ENCODE data around the gene TNNT1.
"Not testable (repeated sequence)": the region's sequence is repeated elsewhere in the genome, so short reads cannot be mapped to it uniquely, and the experiment has no call there.

TNNT1 gene

DNA sequence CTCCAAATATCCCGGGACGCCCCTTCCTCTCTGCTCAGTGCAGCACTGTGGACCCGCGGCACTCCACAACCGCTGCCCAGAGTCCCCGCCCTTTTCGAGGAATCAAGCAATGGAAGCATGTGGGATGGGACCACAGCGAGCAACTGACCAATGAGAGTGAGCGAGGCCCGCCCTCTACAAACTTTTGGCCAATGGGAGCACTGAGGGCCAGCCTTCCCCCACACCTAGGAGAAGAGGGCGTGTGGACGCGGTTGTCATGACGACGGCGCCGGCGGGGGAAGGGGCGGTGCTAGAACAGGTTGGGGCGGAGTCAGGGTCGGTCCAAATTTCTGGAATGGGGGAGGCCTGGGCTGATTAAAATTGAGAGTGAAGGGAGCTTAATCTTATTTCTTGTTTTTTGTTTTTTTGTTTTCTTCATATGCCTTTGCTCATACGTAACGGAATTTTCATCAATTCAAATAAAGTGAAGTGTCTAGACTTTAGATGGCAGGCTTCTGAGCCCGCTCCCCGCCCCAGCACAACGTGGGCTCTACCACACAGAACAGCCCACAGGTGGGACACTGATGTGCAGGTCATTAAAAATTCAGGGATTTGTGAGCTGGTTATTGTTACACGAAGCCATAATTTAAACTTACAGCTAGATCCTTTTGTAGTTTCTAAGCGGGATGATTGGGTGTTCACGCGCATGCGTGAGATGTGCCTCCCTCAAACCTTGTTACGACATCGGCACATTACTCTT is 17.7 kb upstream of the TNNT1 start, which contains the start of gene DNAAF3:
Gene DNAAF3, minus strand, starts transcription at position 84 of the 739 bp plus-strand sequence. CDS start 200 bp downstream, outside the sequence.
- DNase-seq, result no peak

DNA sequence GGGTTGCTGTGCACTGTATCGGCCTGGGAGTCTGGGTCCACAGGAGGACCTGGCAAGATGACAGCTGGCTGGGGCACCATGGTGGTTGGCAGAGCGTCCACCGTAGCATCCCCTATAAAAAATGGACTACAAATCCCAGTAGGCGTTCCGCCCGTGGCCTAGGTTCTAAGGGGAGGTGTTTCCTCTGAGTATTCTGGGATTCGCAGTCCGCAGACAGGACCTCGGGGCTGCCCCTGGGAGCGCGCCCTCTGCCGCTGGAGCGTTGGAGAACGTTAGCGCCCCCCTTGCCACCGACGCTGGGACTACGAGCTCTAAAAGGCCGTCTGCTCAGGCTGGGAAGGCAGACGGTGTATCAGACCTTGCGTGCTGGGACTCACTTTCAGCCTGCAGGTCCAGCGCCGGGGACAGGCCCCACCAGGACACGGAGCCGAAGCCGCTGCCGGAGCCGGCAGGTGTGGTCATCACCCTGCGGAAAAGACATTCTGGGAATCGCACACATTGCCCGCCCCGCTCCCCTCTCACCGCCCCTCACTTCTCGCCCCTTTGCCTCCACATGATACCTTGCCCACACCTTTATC is 17.0 kb upstream of the TNNT1 start:
- DNase-seq, result no peak

DNA sequence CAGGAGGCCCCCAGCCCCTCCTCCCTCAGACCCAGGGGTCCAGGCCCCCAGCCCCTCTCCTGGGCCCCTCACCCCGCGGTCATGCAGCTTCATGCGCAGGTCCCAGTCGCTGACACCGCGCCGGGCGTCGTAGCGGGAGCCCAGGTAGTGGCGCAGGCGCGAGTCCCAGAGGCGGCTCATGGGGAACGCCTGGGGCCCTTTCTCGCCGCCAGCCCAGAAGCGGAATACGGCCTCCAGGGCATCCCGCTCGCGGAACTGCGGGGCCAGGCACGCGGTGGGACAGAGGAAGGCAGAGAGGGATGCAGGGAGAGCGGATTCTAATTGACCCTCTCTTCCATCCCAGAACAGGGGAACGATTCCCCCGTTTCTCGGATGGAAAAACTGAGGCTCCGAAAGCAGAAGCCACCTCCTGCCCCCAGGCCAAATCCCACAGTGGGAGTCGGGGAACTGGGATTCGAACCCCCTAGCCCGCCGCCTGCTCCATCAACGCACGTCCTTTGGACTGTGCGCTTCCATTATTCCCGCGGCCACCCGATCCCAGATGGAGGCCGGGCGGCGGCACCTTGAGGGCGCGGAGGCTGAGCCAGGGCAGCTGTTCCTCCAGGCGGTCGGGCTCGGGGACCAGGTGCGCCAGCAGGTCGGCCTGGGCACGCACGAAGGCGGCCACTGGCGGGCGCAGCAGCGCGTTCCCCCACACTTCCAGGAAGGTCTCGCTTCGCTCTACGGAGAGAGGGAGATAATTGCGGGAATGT is 12.7 kb upstream of the TNNT1 start:
- no peak for DNase-seq

DNA sequence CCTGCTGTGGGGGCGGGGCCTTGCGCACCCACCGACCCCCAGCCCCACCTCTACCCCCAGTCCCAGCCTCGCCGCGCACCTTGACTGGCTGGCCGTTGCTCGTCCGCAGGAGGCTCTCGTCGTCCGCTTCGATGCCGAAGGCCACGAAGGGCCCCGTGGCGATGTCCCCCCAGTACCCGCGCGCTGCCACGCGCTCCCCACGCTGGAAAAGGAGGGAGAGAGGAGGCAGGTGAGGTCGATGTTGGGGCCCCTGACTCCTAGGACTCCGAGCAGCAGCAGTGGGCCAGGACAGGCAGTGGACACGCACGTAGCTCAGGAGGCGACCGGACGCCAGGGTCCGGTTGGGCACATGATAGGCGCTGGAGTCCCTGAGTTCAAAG is 12.0 kb upstream of the TNNT1 start:
- no peak for DNase-seq

DNA sequence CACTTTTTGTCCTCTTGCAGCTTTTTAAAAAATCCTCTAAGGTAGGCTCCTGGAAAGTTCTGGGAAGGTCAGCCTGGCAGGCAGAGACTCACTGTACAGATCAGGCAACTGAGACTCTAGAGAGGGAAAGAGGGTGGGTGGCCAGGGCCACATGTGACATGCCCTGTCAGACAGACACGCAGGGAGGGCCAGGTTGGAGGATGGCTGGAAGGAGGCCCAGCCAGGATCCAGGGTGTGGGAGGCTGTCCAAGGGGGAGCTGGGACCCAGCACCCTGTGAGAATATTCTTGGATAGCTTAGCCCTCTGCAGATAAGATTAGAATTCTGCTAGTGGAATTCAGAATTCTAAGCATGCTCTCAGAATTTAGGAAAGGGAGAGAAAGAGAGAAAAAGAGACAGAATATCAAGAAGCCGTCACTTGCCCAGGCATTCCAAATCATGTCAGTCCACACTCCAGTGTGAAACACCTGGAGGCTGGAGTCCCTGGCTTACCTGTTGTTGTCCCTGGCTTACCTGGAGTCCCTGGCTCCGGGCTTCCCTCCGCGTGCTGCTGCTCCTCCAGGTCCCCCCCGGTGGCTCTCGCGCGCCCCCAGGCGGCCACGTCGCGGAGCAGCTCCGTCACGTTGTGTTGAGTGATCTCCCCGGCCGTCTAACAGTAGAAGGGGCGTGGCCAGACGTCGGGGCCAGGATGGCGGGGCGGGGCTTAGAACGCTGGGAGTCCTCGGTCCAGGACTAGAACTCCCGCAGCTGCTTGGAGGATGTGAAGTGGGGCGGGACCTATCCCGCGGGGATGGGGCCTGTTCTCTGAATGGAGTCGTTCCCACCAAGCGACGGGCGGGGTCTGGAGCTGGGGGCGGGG is 11.4 kb upstream of the TNNT1 start:
- peak; percentile 90 for DNase-seq

DNA sequence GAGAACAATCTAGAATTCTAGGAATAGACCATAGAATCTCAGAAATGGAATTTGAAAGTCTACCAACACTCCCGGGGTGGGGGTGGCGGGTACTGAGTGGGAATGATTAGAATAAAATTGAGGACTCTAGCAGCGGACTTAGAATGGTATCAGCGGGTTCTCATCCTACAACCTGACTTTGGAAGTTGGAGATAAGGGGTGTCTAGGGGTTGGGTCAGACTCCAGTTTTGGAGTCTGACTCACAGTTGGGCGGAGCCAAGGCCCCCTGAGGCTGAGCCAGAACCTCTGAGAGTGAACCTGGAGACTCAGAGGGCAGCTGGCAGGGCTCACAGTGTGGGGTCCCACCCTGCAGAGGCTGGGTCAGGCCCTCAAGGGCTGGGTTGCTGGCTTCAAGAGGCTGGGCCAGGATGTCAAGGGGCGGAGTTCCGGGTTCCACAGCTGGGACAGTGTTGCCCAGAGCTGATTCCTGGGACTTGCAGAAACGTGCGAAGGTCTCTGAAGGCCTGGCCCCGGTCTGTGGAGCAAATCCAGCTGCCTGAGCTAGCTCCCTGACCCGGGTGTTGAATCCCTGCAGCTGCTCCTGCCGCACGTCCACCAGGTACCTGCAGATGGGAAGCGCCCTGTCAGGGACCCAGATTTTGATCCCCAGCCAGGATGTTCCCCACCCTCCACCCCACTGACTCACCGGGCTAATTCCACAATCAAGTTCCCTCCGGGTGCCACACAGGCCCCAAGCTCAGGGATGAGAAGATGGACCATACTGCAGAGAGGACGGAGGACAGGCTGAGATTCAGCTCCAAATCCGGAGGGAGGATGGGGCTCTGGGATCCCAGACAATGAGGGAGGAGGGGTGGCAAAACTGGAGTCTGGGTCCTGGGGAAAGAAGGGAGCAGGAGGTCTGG is 10.1 kb upstream of the TNNT1 start:
- DNase-seq, result no peak

DNA sequence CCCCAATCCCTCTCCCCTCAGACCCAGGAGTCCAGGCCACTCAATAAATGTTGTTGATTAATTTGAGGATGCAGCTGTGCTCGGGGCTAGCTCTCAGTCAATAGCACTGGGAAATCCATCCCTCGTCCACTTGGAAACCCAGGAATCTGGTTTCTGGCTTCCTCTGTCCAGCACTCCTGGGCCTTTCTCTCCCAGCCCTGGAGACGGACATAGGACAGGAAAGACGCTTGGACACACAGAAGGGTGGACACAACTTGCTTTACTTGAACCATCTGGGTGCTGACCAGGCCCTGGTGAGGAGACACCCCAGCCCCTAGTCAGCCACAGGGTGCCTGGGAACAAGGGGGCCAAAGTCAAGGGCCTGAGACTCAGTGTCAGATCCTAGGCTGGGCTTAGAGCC is 9.4 kb upstream of the TNNT1 start:
- DNase-seq, result no peak

DNA sequence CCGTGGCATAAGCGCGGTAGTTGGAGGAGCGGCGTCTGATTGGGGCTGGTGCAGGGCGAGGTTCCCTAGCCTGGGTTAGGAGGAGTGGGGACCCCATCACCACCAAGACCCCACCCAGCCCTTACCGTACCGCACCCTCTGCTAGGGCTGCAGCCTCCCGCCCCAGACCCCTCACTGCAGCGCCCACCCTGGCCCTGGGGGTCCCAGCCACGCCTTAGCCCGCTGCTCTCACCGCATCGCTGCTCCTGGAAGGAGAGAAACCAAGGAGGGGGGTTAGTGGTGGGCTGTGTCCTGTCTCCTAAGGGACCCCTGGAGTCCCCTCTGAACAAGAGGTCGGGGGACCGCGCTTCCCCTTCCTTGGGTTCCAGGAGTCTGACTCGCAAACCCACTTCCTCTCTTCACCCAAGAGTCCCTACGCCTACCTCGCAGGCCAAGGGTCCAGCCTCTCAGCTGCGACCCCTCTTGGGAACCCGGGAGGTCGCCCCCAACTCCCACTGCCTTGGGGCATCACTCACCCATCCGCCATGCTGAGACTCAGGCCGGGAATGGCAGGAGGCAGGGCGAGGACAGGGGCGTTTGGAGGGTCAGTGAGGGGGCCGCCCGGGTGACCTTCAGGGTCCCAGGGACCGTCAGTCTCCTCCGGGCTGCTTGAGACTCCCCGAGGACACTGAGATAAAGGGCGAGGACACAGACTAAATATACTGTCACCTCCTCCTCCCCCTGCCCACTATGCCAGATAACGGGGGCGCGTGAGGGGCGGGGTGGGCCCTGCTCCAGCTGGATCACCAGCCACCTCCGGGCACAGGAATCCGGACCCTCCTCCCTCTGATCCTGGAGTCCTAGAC is 8.3 kb upstream of the TNNT1 start, which contains the start of gene TNNI3:
Gene TNNI3, minus strand, starts transcription at position 669 of the 845 bp plus-strand sequence. Its CDS starts 143 bp downstream, at position 526.
- no peak for DNase-seq

DNA sequence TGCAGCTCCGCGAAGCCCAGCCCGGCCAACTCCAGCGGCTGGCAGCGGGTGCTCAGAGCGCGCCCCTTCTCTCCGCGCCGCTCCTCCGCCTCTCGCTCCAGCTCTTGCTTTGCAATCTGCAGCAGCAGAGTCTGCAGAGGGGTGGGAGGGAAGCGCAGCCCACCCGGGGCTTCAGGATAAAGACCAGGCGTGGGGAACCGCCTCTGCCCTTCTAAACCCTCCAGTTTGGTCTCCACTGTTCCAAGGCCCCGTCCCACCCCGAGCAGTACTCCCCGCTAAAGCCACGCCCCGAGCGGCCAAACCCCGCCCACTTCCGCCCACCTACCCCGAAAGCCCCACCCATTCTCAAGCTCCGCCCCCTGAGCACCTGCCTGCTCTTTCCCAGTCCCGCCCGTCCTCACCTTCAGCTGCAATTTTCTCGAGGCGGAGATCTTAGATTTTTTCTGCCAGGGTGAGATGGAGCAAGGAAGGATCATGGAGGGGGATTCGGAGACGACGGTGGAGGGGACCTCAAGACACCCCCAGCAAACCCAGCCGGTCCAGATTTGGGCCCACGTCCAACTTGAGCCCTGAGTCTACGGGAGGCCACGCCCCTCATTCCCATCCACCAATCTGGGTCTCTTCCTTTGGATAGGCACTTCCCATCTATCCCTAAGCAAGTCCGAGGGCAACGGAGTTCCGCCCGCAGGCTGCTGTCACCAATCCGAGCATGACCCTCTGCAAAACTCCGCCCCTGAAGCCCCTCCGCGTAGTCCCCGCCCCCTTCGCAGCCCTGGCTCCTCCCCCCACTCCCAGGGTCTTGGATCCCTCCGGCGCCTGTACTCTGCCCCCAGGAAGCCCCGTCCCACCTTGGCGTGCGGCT is 7.4 kb upstream of the TNNT1 start:
- DNase-seq, result no peak

DNA sequence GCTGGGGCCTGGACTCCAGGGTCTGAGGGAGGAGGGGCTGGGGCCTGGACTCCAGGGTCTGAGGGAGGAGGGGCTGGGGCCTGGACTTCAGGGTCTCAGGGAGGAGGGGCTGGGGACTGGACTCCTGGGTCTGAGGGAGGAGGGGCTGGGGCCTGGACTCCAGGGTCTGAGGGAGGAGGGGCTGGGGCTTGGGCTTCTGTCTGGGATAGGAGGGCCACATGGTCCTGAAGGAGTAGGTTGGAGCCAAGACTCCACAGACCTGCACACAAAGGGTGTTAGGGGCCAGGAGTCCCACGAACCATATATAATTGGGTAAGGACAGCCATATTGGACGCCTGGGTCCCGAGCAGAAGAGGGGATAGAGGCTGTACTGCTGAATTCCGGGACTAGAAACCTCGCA is 6.8 kb upstream of the TNNT1 start:
- DNase-seq, result not testable (repeated sequence)

DNA sequence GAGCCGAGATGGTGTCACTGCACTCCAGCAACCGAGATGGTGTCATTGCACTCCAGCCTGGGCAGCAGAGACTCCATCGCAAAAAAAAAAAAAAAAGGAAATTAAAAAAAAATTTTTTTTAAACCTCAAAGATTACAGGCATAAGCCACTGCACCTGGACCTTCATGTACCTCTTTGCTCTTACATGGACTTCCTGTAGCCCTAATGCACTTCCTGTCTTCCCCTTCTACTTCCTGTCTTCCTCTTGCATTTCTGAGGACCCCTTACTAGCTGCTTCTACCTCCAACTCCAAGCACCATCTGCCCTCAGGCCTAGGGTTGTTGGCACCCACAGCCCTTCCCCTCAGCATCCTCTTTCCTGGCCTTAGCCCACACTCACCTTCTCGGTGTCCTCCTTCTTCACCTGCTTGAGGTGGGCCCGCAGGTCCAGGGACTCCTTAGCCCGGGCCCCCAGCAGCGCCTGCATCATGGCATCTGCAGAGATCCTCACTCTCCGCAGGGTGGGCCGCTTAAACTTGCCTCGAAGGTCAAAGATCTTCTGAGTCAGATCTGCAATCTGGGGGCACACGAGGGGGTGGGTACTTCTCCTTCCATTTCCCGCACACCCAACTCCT is 4.8 kb upstream of the TNNT1 start:
- DNase-seq, result no peak

DNA sequence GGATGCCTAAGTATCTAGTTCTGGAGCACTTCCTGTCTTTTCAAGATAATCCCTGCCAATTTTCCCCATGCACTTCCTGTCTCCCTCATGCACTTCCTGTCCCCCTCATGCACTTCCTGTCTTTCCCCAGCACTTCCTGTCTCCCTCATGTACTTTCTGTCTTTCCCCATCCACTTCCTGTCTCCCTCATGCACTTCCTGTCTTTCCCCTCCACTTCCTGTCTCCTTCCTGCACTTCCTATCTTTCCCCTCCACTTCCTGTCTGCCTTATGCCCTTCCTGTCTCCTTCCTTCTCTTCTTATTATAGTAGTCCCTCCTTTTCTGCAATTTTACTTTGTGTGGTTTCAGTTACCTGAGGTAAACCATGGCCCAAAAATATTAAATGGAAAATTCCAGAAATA is 3.0 kb upstream of the TNNT1 start:
- DNase-seq, result no peak

DNA sequence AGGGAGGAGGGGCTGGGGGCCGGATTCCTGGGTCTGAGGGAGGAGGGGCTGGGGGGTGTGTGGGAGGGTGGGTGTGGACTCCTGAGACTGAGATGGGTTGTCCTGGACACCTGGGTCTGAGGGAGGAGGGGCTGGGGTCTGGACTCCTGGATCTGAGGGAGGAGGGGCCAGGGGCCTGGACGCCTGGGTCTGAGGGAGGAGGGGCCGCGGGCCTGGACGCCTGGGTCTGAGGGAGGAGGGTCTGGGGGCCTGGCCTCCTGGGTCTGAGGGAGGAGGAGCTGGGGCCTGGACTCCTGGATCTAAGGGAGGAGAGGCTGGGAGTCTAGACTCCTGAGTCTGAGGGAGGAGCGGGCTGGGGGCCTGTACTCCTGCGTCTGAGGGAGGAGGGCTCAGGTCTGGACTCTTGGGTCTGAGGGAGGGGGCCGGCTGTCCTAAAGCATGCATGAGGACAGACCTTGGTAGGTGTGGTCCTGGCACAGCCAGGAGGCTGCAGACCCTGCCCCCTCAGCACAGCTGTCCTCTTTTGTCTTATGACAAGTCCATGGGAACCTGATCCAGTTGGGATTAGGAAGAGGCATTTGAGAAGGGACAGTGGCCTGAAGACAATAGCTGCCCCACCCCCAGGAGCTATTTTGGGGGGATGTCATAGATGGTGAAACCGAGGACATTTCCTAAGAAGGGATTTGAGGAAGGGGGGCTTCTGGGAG is 1.3 kb downstream of the TNNT1 start:
- DNase-seq, result no peak

DNA sequence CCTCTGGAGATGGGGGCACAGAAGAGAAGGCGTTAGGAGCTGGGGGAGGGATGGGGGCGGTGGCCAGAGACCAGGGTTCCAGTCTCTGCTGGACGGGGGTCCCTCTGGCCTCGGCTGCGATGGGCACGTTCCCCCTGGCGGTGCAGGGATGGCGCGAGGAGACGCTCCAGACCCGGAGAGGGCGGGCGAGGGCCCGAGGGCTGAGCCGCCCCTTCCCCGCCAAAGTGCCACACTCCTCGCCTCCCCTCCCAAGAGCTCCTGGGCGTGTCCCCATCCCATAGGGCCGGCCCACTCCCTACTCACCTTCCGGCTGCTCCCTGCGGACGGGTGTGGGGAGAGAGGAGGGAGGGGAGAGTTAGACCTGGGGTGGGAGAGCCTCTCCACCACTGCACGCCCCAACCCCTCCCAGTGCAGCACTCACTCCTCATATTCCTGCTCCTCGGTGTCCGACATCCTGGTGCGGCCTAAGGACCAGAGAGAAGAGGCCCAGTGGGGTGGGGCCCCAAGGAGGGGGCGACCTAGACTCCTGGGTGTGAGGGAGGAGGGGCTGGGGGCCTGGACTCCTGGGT is 2.2 kb downstream of the TNNT1 start:
- no peak for DNase-seq

DNA sequence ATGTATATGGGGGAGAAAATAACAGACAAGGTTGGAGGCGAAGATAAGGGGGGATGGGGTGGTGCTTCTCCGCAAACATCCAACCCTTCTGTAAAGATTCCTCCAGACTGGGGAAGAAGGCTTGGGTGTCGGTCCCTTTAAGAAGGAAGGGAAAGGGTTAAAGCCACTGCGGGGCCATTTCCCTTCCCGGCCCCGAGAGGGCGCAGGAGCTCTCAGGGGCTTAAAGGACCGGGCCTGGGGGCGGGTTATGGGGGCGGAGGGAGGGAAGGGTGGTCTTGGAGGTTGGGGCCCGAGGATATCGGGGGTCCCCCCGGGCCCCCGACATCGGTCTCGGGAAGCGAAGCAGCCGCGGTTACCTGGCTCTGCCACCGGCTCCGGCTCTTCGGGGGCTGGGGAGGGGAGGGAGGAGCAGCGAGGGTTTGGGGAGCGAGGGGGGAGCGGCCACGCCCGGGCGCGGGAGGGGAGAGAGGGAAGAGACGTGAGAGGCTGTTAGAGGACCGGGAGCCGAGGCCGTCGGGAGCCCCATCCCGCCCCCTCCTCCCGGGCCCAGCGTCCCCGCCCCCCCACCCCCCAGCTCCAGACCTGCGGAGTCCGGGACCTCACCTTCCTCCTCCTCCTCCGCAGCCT is 2.8 kb downstream of the TNNT1 start:
- no peak for DNase-seq

DNA sequence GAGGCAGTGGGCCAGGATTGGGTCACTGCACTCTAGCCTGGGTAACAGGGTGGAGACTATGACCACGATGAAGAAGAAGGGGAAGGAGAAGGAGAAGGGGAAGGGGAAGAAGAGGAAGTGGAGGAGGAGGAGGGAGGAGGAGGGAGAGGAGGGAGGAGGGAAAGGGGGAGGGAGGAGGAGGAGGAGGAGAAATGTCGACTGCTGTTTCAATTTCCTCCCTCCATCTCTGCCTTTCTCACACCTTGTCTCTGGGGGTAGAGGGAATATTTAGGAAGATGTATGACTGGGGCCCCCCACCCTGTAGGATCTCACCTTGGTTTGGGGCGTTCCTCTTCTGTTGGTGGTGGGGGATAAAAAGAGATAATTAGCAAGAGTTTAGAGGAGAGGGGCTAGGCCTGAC is 3.8 kb downstream of the TNNT1 start:
- no peak for DNase-seq

DNA sequence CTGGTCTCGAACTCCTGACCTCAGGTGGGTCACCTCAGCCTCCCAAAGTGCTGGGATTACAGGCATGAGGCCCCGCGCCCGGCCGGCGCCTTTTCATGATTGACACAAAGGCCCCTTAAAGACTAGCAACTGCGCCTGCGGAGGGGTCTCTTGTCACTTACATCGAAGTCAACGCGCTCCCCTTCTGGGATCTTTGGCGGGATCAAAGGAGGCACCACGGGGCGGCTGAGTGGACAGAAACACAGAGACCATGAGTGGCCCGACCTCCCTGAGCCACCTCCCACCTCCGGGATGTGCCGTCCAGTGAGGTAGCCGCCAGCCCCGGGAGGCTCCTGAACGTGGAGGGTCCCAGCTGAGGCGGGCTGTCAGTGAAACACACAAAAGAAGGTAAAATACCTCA is 7.3 kb downstream of the TNNT1 start:
- DNase-seq, result no peak

DNA sequence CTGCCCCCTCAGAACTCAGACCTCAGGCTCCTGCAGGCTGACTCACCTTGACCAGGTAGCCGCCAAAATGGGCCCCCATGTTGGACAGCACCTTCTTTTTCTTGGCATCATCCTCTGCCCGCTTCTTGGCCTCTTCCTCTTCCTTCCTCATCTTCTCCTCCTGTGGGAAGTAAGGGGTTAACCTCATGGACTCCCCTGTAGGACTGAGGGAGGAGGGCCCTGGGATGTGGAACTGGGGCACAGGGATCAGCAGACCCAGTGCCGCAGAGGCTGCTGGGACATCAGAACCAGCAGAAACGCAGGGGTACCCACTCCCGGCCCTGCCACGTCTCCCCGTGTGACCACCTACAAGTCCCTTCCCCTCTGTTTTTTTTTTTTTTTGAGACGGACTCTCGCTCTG is 11.1 kb downstream of the TNNT1 start:
- DNase-seq, result no peak

Measured in NK-92 treated with Interleukin-12 subunit alpha and Interleukin-12 subunit beta, amount 100 ng/mL, for 24 hours (cell line).